ENCODE results near the gene FAM13A. TPM values are rescaled to one million over a fixed set of nuclear protein-coding genes. Genes with fewer than 3 reads are reported as not detected.

Gene FAM13A
- total and polyA plus RNA-seq, 3 donors from 2014 or later, result 30.7 to 123 (median 109) TPM

DNA sequence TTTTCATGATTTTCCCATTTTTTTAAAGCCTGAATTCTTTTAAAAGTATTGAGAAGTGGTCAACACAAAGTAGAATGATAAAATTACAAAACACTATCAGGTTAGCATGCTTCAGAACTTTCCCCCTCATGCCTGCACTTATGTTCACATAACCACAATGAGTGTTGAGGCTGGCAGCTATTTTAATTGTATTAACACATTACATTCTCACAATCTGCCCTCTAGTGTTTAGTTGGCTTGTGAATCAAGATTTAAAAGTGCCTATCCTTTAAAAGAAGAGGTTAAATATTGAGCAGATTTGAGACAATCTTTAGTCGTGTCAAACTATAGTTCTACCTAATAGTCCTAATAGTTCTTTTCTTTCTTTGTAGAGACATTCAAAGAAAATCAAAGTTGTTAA lies 265.7 kb downstream of the FAM13A start:
- 78 to 82% methylated on average over 1 of the region's 1 CpG for WGBS, 2 donors
- TF ChIP-seq, protein P1, sequence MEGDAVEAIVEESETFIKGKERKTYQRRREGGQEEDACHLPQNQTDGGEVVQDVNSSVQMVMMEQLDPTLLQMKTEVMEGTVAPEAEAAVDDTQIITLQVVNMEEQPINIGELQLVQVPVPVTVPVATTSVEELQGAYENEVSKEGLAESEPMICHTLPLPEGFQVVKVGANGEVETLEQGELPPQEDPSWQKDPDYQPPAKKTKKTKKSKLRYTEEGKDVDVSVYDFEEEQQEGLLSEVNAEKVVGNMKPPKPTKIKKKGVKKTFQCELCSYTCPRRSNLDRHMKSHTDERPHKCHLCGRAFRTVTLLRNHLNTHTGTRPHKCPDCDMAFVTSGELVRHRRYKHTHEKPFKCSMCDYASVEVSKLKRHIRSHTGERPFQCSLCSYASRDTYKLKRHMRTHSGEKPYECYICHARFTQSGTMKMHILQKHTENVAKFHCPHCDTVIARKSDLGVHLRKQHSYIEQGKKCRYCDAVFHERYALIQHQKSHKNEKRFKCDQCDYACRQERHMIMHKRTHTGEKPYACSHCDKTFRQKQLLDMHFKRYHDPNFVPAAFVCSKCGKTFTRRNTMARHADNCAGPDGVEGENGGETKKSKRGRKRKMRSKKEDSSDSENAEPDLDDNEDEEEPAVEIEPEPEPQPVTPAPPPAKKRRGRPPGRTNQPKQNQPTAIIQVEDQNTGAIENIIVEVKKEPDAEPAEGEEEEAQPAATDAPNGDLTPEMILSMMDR (IDR thresholded peaks at IDR 0.05), result no peak
- no peak for TF ChIP-seq POLR2A (IDR thresholded peaks at IDR 0.05)
- DNase-seq, result no peak
- Histone ChIP-seq H3K36me3 (ENCODE audit: low read depth, missing control alignments) (no peaks in the 10 kb centered on the region), H3K4me3 (no peak overlapping the region), H3K27me3 (no peaks in the 10 kb centered on the region), H3K9me3 (no peaks in the 10 kb centered on the region), H3K4me1 (no peaks in the 10 kb centered on the region), H3K27ac (peak overlapping the region in 1 of 2 donors; percentile 9)
- intact Hi-C loops (cut with DNase I; ENCODE audit: low total_unique reads), result no loop called here

DNA sequence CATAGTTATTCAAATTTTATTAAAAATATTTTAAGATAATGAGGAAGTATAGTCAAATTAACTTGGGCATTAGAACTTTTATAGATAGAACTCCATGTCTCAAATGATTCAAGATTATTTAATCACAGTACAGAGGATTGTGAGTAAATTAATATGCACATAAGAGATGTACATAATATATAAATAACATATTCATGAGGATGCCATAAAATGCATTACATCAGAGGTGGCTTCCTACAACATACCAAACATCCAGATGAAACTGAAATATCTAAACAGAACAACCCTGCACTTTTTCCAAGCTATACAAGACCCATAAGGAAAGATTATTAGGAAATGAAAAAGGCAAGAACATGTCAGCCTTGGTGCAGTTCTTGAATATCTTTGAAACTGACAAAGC lies 268.1 kb downstream of the FAM13A start:
- Histone ChIP-seq H3K9me3 (no peaks in the 10 kb centered on the region), H3K36me3 (ENCODE audit: low read depth, missing control alignments) (no peaks in the 10 kb centered on the region), H3K4me3 (no peak overlapping the region), H3K4me1 (no peaks in the 10 kb centered on the region), H3K27me3 (no peaks in the 10 kb centered on the region), H3K27ac (no peak overlapping the region)
- TF ChIP-seq, protein P1 (IDR thresholded peaks at IDR 0.05), result no peak
- TF ChIP-seq POLR2A (IDR thresholded peaks at IDR 0.05), result no peak
- DNase-seq, result no peak
- intact Hi-C loops (cut with DNase I; ENCODE audit: low total_unique reads), result no loop called here

DNA sequence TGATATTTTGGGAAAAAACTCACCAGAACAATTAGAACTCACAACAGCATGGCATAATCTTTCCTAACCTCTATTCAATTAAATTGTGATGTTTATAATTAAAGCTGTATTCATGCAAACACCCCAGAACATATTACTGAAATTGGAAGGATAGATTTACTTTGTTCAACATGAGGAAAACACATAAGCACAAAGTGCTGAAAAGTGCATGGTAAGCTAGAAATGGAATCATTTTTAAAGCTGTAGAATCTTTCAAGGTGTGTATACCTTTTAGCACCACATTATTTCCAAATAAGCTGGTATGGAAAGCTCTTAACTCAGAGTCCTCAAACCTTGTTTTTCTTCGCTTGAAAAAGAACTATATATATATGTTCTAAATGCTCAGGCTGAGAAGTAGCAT lies 268.6 kb downstream of the FAM13A start:
- no peak for TF ChIP-seq POLR2A (IDR thresholded peaks at IDR 0.05)
- TF ChIP-seq, protein P1 (IDR thresholded peaks at IDR 0.05), result no peak
- Histone ChIP-seq H3K27ac (no peak overlapping the region), H3K4me1 (no peaks in the 10 kb centered on the region), H3K9me3 (no peaks in the 10 kb centered on the region), H3K4me3 (no peak overlapping the region), H3K27me3 (no peaks in the 10 kb centered on the region), H3K36me3 (ENCODE audit: low read depth, missing control alignments) (no peaks in the 10 kb centered on the region)
- 88 to 94% methylated on average over 1 of the region's 1 CpG for WGBS, 2 donors
- DNase-seq, result no peak
- intact Hi-C loops (cut with DNase I; ENCODE audit: low total_unique reads), result no loop called here

DNA sequence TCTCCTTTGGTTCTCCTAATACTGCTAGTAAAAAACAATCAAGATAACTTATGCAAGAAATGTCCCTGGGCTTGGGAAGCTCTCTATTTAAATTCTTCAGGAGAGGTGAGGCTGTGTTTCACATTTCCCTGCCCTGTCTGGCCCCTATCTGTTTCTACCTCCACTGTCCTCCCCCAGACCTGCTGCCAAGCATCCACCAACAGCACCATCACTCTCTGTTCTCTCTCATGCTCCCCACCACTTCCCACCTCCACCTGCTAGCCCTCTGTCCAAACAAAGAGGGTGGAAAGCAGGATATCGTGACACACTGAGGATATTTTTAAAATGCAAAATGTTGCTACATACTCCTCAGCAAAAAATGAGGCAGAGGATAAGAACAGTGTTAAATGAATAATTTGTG lies 271.0 kb downstream of the FAM13A start:
- no peaks in the 10 kb centered on the region for H3K4me1 ChIP-seq
- no peak for TF ChIP-seq POLR2A (IDR thresholded peaks at IDR 0.05)
- TF ChIP-seq, protein P1 (IDR thresholded peaks at IDR 0.05), result no peak
- H3K27ac ChIP-seq, result no peak overlapping the region
- intact Hi-C loops (cut with DNase I; ENCODE audit: low total_unique reads), result no loop called here
- DNase-seq, result no peak
- H3K27me3 ChIP-seq, result no peaks in the 10 kb centered on the region
- WGBS, 2 donors, result 96 to 97% methylated on average over 1 of the region's 1 CpG
- H3K36me3 ChIP-seq (ENCODE audit: low read depth, missing control alignments), result no peaks in the 10 kb centered on the region
- no peak overlapping the region for H3K4me3 ChIP-seq
- H3K9me3 ChIP-seq, result no peaks in the 10 kb centered on the region

DNA sequence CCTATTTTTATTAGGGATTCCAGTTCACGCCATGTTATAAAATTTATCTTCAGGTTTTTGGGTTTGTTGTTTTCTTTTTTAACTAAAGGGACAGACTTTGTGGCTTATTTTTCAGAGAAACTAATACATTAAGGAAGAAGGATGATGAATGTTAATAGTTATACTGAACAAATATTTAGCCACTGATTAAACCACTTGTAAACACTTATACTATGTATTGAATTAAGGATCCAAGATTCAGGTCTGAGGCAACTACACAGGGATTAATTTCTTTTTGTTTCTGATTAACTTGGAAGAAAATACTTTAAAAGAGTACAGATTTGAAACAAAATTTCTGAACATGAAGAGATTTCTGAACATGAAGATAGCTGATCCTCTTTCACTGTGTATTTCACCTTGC lies 276.6 kb downstream of the FAM13A start:
- no peak overlapping the region for H3K4me3 ChIP-seq
- H3K9me3 ChIP-seq, result no peaks in the 10 kb centered on the region
- DNase-seq, result no peak
- H3K27me3 ChIP-seq, result no peaks in the 10 kb centered on the region
- intact Hi-C loops (cut with DNase I; ENCODE audit: low total_unique reads), result no loop called here
- no peaks in the 10 kb centered on the region for H3K36me3 ChIP-seq (ENCODE audit: low read depth, missing control alignments)
- no peaks in the 10 kb centered on the region for H3K4me1 ChIP-seq
- no peak overlapping the region for H3K27ac ChIP-seq
- TF ChIP-seq POLR2A (IDR thresholded peaks at IDR 0.05), result no peak
- TF ChIP-seq, protein P1 (IDR thresholded peaks at IDR 0.05), result no peak
- WGBS, 2 donors, result 93 to 100% methylated on average over 1 of the region's 1 CpG
